ENCODE data around the gene EPB41L4A. TPM values are rescaled to one million over a fixed set of nuclear protein-coding genes. Genes with fewer than 3 reads are reported as not detected.

EPB41L4A gene
- total RNA-seq, 6 experiments from 2014 or later, result 0.07 TPM; not detected in 5

DNA sequence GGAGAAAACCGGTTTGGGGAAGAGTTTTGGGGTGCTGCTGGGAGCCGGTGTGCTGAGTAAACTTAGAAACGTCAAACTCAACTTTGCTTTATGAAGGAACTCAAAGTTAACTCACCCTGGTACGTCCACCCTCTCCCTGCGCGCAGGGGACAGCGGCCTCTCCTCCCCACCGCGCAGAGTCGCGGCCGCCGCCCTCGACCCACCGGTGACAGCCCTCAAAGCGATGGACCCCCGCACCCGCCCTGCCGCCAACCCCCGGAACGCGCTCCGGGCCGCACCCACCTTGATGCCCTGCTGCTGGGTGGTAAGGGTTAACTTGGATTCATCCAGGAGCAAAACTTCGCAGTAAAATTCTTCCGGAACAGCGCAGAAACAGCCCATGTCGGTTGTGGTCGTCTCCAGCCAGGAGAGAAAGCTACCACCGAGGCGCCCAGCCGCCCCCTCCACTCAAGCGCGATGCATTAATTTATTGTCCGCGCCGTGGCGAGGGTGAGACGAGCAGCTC is 366 bp downstream of the EPB41L4A start:
- Mint-ChIP-seq H3K36me3 (ENCODE audit: low read depth) (no peaks in the 10 kb centered on the region), H3K27ac (no peak overlapping the region), H3K4me3 (peak overlapping the region; percentile 70; the same call in 1 of the 2 replicates), H3K27me3 (ENCODE audit: insufficient read depth) (peaks cover 27% of the 10 kb centered on the region), H3K4me1 (ENCODE audit: low read depth) (peaks cover 8% of the 10 kb centered on the region), H3K9me3 (no peaks in the 10 kb centered on the region)
- no peak for DNase-seq
- TF ChIP-seq, protein P1, sequence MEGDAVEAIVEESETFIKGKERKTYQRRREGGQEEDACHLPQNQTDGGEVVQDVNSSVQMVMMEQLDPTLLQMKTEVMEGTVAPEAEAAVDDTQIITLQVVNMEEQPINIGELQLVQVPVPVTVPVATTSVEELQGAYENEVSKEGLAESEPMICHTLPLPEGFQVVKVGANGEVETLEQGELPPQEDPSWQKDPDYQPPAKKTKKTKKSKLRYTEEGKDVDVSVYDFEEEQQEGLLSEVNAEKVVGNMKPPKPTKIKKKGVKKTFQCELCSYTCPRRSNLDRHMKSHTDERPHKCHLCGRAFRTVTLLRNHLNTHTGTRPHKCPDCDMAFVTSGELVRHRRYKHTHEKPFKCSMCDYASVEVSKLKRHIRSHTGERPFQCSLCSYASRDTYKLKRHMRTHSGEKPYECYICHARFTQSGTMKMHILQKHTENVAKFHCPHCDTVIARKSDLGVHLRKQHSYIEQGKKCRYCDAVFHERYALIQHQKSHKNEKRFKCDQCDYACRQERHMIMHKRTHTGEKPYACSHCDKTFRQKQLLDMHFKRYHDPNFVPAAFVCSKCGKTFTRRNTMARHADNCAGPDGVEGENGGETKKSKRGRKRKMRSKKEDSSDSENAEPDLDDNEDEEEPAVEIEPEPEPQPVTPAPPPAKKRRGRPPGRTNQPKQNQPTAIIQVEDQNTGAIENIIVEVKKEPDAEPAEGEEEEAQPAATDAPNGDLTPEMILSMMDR (IDR thresholded peaks at IDR 0.05), result no peak

DNA sequence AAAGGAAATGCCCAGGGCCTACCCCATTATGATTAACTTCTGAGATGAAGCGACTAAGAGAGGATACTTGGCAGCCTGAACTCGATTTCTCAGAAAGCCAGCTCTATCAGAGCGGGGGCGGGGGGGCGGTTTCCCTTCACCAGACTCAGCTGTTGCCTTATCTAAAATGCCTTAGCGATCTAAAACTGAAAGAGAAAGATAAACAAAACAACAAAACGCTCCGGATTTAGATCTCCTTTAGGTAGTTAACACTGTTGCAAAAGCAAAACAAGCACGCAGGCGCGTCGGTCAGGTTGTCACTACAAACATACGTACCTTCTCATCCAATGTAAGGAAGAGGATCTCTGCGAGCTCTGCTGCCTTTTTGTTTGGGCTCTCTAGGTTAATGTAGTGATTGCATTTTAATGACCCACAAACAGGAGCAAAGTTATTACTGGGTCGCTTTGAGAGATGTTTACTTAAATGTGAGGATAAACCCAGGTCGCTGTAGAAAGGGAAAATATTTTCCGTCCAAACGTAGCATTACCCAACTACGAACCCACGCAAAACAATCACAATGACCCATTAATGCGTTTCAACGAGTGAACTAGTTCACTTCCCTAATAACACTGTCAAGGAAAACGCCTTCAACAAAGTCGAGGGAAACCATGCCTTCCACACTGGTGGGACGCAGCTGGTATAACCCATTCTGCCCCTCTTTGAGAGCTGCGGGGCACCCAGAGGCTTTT is 982 bp downstream of the EPB41L4A start:
- Mint-ChIP-seq H3K9me3 (no peaks in the 10 kb centered on the region), H3K27me3 (ENCODE audit: insufficient read depth) (peaks cover 27% of the 10 kb centered on the region), H3K4me1 (ENCODE audit: low read depth) (peaks cover 8% of the 10 kb centered on the region), H3K4me3 (peak overlapping the region; percentile 70), H3K27ac (no peak overlapping the region), H3K36me3 (ENCODE audit: low read depth) (no peaks in the 10 kb centered on the region)
- TF ChIP-seq, protein P1 (IDR thresholded peaks at IDR 0.05), result no peak
- no peak for DNase-seq

DNA sequence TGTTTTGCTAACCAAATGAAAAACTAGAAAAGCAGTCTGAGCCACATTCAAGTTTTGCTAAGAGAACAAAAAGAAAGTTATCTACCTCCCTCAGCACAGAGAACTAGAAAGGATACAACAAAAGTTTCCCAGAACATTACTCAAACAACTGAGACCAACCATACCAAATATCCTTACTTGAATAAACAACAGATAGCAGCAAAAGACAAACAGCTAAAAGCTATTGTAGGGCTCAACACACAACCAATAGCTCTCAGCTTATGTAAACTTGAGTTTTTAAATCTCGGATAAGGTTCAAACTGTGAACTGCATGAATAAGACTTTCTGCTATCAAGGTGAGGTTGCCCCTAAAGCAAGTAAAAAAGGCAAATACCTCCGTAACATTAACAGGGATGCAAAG is 3.5 kb downstream of the EPB41L4A start:
- Mint-ChIP-seq H3K36me3 (ENCODE audit: low read depth) (no peaks in the 10 kb centered on the region), H3K4me3 (no peak overlapping the region), H3K4me1 (ENCODE audit: low read depth) (peaks cover 8% of the 10 kb centered on the region), H3K27ac (no peak overlapping the region), H3K27me3 (ENCODE audit: insufficient read depth) (peaks cover 27% of the 10 kb centered on the region), H3K9me3 (no peaks in the 10 kb centered on the region)
- no peak for DNase-seq
- TF ChIP-seq, protein P1 (IDR thresholded peaks at IDR 0.05), result no peak

DNA sequence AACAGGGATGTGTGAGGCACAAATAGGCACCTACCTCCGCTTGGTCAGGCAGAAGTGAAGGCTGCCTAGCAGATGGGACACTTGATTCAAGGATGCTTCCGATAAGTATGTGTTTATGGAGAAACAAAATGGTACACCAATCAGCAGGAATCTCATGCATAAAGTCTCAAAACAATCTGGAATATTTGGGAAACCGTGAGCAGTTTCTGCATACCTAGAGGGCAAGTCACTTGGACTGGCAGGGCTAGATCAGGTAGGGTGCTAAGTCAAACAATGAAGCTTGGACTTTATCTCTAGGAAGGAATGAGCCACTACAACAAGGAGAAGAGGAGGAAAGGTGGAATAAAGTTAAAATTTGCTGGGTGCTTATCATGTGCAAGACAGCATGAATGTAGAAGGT is 5.5 kb downstream of the EPB41L4A start:
- H3K36me3 Mint-ChIP-seq (ENCODE audit: low read depth), result no peaks in the 10 kb centered on the region
- H3K27ac Mint-ChIP-seq, result no peak overlapping the region
- DNase-seq, result no peak
- TF ChIP-seq, protein P1 (IDR thresholded peaks at IDR 0.05), result no peak
- no peaks in the 10 kb centered on the region for H3K9me3 Mint-ChIP-seq
- H3K4me1 Mint-ChIP-seq (ENCODE audit: low read depth), result peaks cover 8% of the 10 kb centered on the region
- peaks cover 21% of the 10 kb centered on the region for H3K27me3 Mint-ChIP-seq (ENCODE audit: insufficient read depth)
- H3K4me3 Mint-ChIP-seq, result no peak overlapping the region

DNA sequence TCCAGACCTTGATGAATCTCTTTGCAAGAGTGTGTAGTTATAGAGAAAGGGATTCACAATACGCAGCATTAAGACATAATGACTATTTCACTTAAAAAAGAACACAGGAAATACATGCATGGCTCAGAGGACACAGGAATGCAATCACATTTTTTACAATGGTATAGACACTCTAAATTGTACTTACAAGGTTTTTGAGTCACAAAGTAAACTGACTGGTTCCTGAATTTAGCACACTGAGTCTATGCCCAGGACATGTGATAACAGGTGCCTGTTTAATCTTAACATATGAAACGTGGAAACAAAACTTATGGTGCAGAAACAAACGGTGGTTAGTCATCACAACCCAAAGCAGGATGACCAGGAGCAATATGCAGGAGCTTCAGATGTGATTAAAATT is 6.7 kb downstream of the EPB41L4A start:
- TF ChIP-seq, protein P1 (IDR thresholded peaks at IDR 0.05), result no peak
- H3K27me3 Mint-ChIP-seq (ENCODE audit: insufficient read depth), result peaks cover 12% of the 10 kb centered on the region
- no peak overlapping the region for H3K27ac Mint-ChIP-seq
- H3K9me3 Mint-ChIP-seq, result no peaks in the 10 kb centered on the region
- H3K36me3 Mint-ChIP-seq (ENCODE audit: low read depth), result no peaks in the 10 kb centered on the region
- H3K4me3 Mint-ChIP-seq, result no peak overlapping the region
- no peaks in the 10 kb centered on the region for H3K4me1 Mint-ChIP-seq (ENCODE audit: low read depth)
- DNase-seq, result no peak

Data from HFFc6 (cell line).